Keratinocyte (primary cell): Measurements from ENCODE around the gene NEK8. TPM values are rescaled to one million over a fixed set of nuclear protein-coding genes. Genes with fewer than 3 reads are reported as not detected.

Experiments used
- DNase-seq: peaks from one replicate; pipeline ENCODE4 v3.0.0-alpha.2; 2011; ENCODE audit warnings: low read depth, missing footprints, low spot score
- FAIRE-seq: peaks from 2 replicates; lab custom pipeline; 2011; peaks lifted over from hg19 to GRCh38; lab: Jason Lieb, UNC
- H2AFZ ChIP-seq: 2 replicates; pipeline ENCODE4 v1.6.0; 2012; ENCODE audit warnings: low read length, control low read depth, inconsistent platforms; ENCODE audit not compliant: control insufficient read depth
- H3K27ac ChIP-seq: 2 replicates; pipeline ENCODE4 v1.5.1; 2011; ENCODE audit warnings: low read length; ENCODE audit not compliant: control insufficient read depth, insufficient read depth
- H3K27me3 ChIP-seq: 3 replicates; pipeline ENCODE4 v1.6.0; 2011; ENCODE audit warnings: low read length; ENCODE audit not compliant: control insufficient read depth, insufficient read depth; ENCODE audit errors: extremely low read depth
- H3K36me3 ChIP-seq, 2 experiments: 2 replicates in 1 of 2; 3 replicates in 1 of 2; pipeline ENCODE4 v1.5.1; 2011; ENCODE audit warnings: low read length in 2 of 2, mild to moderate bottlenecking in 1 of 2; ENCODE audit not compliant: control insufficient read depth in 2 of 2, insufficient read depth in 2 of 2; ENCODE audit errors: extremely low read depth in 1 of 2
- H3K4me1 ChIP-seq: 3 replicates; pipeline ENCODE4 v1.5.1; 2011; ENCODE audit warnings: low read length; ENCODE audit not compliant: control insufficient read depth, insufficient read depth; ENCODE audit errors: extremely low read depth
- H3K4me2 ChIP-seq: 3 replicates; pipeline ENCODE4 v1.6.0; 2011; ENCODE audit warnings: low read depth, low read length; ENCODE audit not compliant: control insufficient read depth, insufficient read depth; ENCODE audit errors: extremely low read depth
- H3K4me3 ChIP-seq, 3 experiments: fragments of 200-600 bp in 1 of 3; sonication (generic) in 1 of 3; 2 replicates in 2 of 3; 3 replicates in 1 of 3; pipeline ENCODE4 v1.5.1; 2011 to 2016; ENCODE audit warnings: low read length in 3 of 3, mild to moderate bottlenecking in 3 of 3, control low read depth in 2 of 3, inconsistent platforms in 1 of 3, low read depth in 1 of 3, mixed read lengths in 1 of 3, mixed run types in 1 of 3, moderate library complexity in 1 of 3; ENCODE audit not compliant: control insufficient read depth in 2 of 3, insufficient read depth in 2 of 3; ENCODE audit errors: extremely low read depth in 1 of 3
- H3K79me2 ChIP-seq: 2 replicates; pipeline ENCODE4 v1.6.0; 2012; ENCODE audit warnings: low read length; ENCODE audit not compliant: control insufficient read depth, insufficient read depth
- H3K9ac ChIP-seq: 3 replicates; pipeline ENCODE4 v1.6.0; 2011; ENCODE audit warnings: low read length; ENCODE audit not compliant: control insufficient read depth, insufficient read depth; ENCODE audit errors: extremely low read depth
- H3K9me1 ChIP-seq: 3 replicates; pipeline ENCODE4 v1.6.0; 2011; ENCODE audit warnings: low read length; ENCODE audit not compliant: control insufficient read depth, insufficient read depth; ENCODE audit errors: extremely low read depth
- H3K9me3 ChIP-seq: 2 replicates; pipeline ENCODE4 v1.5.1; 2012; ENCODE audit warnings: low read depth, low read length; ENCODE audit not compliant: control insufficient read depth
- H4K20me1 ChIP-seq: 3 replicates; pipeline ENCODE4 v1.6.0; 2011; ENCODE audit warnings: low read length; ENCODE audit not compliant: control insufficient read depth, insufficient read depth; ENCODE audit errors: extremely low read depth
- CTCF ChIP-seq, 3 experiments: IDR thresholded peaks in 1 of 3; conservative IDR thresholded peaks in 1 of 3; optimal IDR thresholded peaks in 1 of 3; 2 replicates in 2 of 3; 3 replicates in 1 of 3; pipeline versions ENCODE3 to v1.5.1; 2011; ENCODE audit warnings: low read length in 3 of 3, mild to moderate bottlenecking in 3 of 3, moderate library complexity in 2 of 3, control low read depth in 1 of 3, inconsistent platforms in 1 of 3; ENCODE audit not compliant: insufficient read depth in 2 of 3; ENCODE audit errors: extremely low read depth in 1 of 3
- EZH2 ChIP-seq: IDR thresholded peaks from one replicate; pipeline ENCODE4 v1.6.1; 2012; ENCODE audit warnings: inconsistent platforms, mild to moderate bottlenecking, low read length, moderate library complexity
- dilution Hi-C: fragments of 300-500 bp; cut with MboI; formaldehyde crosslinking; loops from one replicate; pipeline ENCODE4 v1.7.0; 2020; ENCODE audit warnings: low sequenced_read_pairs; ENCODE audit not compliant: extremely low pct_ligation_motif_present
- polyA plus RNA-seq, 5 experiments: library from polyadenylated mRNA; depleted of rRNA in 3 of 5; stranded (reverse) in 3 of 5; stranded (forward) in 1 of 5; unstranded in 1 of 5; fragments of >200 nt; gene quantifications; 1 replicate in 1 of 5; 2 replicates in 3 of 5; 3 replicates in 1 of 5; pipeline versions ENCODE4 v1.2.1 to v1.2.3, GENCODE V29; 2011 to 2012; ENCODE audit warnings: missing spikeins in 2 of 5, low read depth in 1 of 5, low replicate concordance in 1 of 5
- small RNA-seq, 3 experiments: library from RNA; depleted of rRNA; stranded (forward); fragments of <200 nt; gene quantifications; one replicate each; pipeline ENCODE3, GENCODE V24; 2012; ENCODE audit warnings: low read depth in 3 of 3, low replicate concordance in 1 of 3; ENCODE audit not compliant: insufficient read length in 3 of 3

Gene NEK8
- polyA plus RNA-seq, 1 donor (not counting 4 experiments of a cell fraction or from before 2014, with no cell fraction given), result 4.1 TPM

DNA sequence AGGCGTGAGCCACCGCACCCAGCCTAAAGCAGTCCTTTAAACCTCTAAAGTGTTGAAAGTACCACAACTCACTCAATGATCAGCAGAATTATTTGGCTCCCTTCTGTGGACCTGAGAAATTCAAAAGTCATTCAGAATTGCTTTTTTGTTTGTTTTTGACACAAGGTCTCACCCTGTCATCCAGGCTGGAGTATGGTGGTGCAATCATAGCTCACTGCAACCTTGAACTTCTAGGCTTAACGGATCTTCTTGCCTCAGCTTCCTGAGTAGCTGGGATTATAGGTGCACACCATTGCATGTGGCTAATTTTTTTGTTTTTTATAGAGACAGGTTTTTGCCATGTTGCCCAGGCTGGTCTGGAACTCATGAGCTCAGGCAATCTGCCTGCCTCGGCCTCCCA is 59.5 kb downstream of the NEK8 start:
- Histone ChIP-seq H3K4me1 (no peaks in the 10 kb centered on the region), H3K9ac (no peak overlapping the region), H3K27me3 (no peaks in the 10 kb centered on the region), H4K20me1 (peaks cover 1% of the 10 kb centered on the region), H3K9me1 (no peaks in the 10 kb centered on the region), H3K9me3 (no peaks in the 10 kb centered on the region), H2AFZ (no peak overlapping the region), H3K36me3 (peaks cover 1 to 2% of the 10 kb centered on the region in 2 experiments), H3K4me3 (no peak overlapping the region), H3K79me2 (peaks cover 69% of the 10 kb centered on the region), H3K27ac (no peak overlapping the region), H3K4me2 (no peak overlapping the region)
- TF ChIP-seq EZH2, result no peak
- no peak for TF ChIP-seq CTCF (optimal IDR thresholded peaks at IDR 0.05 in 1 of 3, IDR thresholded peaks at IDR 0.05 in 1 of 3, conservative IDR thresholded peaks at IDR 0.05 in 1 of 3; ENCODE audit: extremely low read depth in 1 of 3, insufficient read depth in 2 of 3, low read length in 3 of 3)
- no peak for FAIRE-seq
- no peak for DNase-seq
- dilution Hi-C loops, result no loop called here

Small RNAs within 50 kb of the gene (small RNA-seq; reads per million reads assigned to genes)
- gene SNORD42A (0 reads per million in 3 experiments), gene SNORD42B (0 to 1.3 (median 0.60) reads per million in 3 experiments), gene SNORD4A (0 reads per million in 3 experiments), gene SNORD4B (0 reads per million in 3 experiments)

Other genes with a start within 250 kb of the NEK8 start
- gene FOXN1, start 222.4 kb upstream of the NEK8 start, polyA plus RNA-seq, result 0.01 to 0.66 TPM (median 0.29 TPM) in 3 replicates
- gene UNC119, start 176.2 kb upstream of the NEK8 start, polyA plus RNA-seq, result 34.1 to 93.3 TPM (median 60.0 TPM) in 3 replicates
- gene PIGS, start 157.3 kb upstream of the NEK8 start, polyA plus RNA-seq, result 21.8 to 52.1 TPM (median 33.6 TPM) in 3 replicates
- 24.2 to 44.9 TPM (median 32.5 TPM) in 3 replicates for gene ALDOC, start 151.9 kb upstream of the NEK8 start, polyA plus RNA-seq
- gene SPAG5, start 129.8 kb upstream of the NEK8 start, polyA plus RNA-seq, result 6.2 to 21.1 TPM (median 16.6 TPM) in 3 replicates
- gene RSKR, start 114.6 kb upstream of the NEK8 start, polyA plus RNA-seq, result 3.9 to 7.4 TPM (median 6.6 TPM) in 3 replicates
- gene BLTP2, start 83.6 kb upstream of the NEK8 start, polyA plus RNA-seq, result 98.2 to 133 TPM (median 106 TPM) in 3 replicates
- 61.5 to 86.8 TPM (median 68.0 TPM) in 3 replicates for gene SDF2, start 66.9 kb upstream of the NEK8 start, polyA plus RNA-seq
- 27.3 to 33.1 TPM (median 32.1 TPM) in 3 replicates for gene SUPT6H, start 66.6 kb upstream of the NEK8 start, polyA plus RNA-seq
- 0.33 to 0.62 TPM (median 0.39 TPM) in 3 replicates for gene PROCA1, start 16.9 kb upstream of the NEK8 start, polyA plus RNA-seq
- gene RAB34, start 10.9 kb upstream of the NEK8 start, polyA plus RNA-seq, result 115 to 180 TPM (median 134 TPM) in 3 replicates
- gene RPL23A, start 8.8 kb upstream of the NEK8 start, polyA plus RNA-seq, result 976 to 1,971 TPM (median 1,096 TPM) in 3 replicates
- gene TLCD1, start 2.6 kb upstream of the NEK8 start, polyA plus RNA-seq, result 12.0 to 14.7 TPM (median 14.0 TPM) in 3 replicates
- 57.3 to 69.4 TPM (median 60.5 TPM) in 3 replicates for gene TRAF4, start 15.2 kb downstream of the NEK8 start, polyA plus RNA-seq
- 5.1 to 25.3 TPM (median 6.5 TPM) in 3 replicates for gene FAM222B, start 114.0 kb downstream of the NEK8 start, polyA plus RNA-seq
- gene ERAL1, start 126.2 kb downstream of the NEK8 start, polyA plus RNA-seq, result 46.5 to 63.3 TPM (median 60.6 TPM) in 3 replicates
- gene FLOT2, start 168.9 kb downstream of the NEK8 start, polyA plus RNA-seq, result 50.7 to 79.4 TPM (median 67.2 TPM) in 3 replicates
- gene DHRS13, start 174.3 kb downstream of the NEK8 start, polyA plus RNA-seq, result 1.7 to 4.0 TPM (median 3.4 TPM) in 3 replicates
- 7.1 to 16.1 TPM (median 9.6 TPM) in 3 replicates for gene PHF12, start 222.7 kb downstream of the NEK8 start, polyA plus RNA-seq